GM19099 (cell line): ENCODE results near the gene GALNTL6.

ENCODE experiments used
- POLR2A ChIP-seq: IDR thresholded peaks from 3 replicates; pipeline ENCODE4 v1.6.1; 2011; ENCODE audit warnings: low read depth; ENCODE audit not compliant: insufficient read length; ENCODE audit errors: extremely low read depth

Gene GALNTL6

DNA sequence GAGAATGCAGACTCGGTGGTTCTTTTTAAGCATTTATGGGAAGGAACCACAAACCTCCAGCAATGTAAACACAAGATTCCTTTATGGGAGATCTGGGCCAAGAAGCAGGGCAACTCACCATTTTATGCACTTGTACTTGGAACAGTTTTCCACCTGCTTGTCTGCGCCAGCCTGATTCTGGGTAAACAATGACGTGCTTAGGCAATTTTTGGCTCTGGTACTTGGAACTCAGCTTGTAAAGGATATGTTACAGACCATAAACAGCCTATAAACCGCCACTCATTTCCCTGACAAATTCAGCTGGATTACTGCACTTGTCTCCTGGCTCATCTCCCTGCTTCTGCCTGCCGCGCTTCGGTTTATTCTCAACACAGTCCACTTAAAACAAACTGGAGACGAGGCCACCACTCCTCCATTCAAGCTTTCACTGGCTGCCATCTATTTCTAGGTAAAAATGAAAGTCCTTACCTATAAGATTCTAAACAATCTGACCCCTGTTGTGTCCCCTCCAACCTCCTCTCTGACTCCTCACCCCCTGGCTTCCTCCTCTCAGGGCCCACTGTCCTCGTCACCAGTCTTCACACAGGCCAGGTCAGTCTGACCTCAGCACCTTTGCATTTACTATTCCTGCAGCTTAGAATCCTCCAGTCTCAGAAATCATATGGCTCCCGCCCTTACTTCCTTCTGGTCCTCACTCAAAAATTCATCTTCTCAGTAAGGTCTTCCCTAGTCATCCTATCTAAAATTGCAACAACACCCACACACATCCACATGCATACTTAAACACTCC is 1149.6 kb downstream of the GALNTL6 start:
- TF ChIP-seq POLR2A: no peak

DNA sequence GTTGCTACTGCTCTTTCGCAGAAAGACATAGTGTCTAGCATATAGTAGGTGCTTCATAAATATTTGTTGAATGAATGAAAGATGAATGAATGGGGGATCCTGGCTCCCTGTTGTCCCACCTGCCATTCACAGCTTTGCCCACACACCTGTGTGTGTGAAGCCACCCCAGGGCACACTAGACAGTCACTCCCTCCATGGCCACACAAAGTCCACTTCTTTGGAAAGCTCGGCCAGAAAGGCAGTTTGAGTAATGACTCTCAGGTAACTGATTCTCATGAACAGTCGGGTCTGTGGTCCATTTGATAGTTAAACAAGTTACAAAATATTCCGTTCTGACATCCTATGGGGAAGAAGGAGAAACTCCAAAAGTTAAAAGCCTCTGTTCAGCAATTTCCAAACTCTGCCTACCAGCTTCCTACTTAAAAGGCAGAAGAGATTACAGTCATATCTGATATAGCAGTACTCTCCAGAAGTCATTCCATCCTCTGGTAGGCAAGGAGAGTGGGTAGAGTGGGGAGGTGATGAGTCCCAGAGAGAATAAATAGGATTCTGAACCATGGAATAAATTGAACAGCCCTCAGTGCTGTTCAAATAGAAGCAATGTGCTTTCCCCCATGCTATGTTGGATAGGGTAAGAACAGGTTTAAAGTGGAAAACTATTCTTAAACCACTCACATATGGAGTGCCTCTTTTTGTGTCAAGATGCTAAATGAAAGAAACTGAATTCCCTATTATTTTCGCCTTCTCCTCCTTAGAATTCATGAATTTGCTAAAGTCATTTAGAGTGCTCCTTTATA is 1150.5 kb downstream of the GALNTL6 start:
- TF ChIP-seq POLR2A: no peak

DNA sequence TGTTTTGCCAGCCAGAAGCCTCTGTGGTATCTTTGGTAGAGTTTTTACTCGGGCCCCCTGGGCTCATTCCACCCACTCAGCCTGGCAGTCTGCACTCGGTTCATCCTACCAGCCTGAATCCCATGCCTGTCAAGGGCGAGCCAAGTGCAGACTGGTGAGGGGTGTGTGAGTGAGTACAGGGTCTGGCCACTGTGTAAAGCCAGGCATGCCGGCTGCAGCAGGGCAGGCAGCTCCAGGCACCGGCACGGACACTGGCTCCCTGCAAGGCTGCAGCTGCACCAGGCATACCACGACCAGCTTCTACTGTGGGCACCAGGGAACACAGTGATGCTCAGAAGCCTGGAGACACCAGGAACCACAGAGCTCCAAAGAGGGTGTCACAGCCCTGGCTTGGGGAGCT is 1161.4 kb downstream of the GALNTL6 start:
- no peak for TF ChIP-seq POLR2A

DNA sequence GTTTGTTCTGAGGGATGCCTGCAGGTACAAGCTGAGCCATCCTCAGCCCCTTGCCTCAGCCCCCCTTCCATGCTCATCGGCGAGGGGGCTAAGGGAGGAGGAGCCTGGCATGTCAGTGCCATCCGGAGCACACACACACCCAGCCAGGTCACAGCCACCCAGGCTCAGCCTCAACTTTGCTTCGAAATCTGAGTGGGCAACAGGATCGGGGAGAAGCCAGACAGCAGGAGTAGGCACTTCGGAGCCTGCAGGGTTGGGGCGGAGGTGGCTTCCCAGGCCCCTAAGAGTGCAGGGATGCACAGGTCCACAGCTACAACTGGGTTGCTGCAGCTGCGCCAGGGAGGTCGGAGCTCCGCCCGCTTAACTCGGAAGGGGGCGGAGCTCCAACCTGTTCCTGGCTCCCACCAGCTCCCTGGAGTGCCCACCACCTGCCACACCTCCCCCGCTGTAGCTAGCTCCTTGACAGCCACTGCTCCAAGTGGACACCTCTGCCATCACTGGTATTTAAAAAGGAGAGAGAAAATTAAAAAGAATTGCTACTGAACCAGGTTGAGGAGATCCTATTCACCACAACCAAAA is 1162.5 kb downstream of the GALNTL6 start:
- no peak for TF ChIP-seq POLR2A

DNA sequence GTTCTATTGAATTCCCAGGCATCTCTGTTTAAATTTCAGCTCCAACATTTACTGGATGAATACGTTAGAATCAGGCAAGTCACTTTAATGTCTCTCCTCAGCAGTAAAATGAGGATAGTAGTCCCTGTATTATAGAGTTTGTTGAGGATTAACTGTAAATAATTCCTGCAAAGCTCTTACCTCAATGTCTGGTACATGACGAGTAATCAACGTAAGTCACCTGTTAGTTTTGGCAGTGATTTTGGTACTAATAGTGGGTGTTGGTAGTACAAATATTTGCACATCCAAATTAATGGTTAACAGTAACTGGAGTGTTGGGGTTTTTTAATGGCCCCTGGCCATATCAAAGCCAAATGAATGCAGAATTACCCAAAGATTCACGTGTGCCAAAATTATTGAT is 1165.6 kb downstream of the GALNTL6 start:
- TF ChIP-seq POLR2A: no peak

DNA sequence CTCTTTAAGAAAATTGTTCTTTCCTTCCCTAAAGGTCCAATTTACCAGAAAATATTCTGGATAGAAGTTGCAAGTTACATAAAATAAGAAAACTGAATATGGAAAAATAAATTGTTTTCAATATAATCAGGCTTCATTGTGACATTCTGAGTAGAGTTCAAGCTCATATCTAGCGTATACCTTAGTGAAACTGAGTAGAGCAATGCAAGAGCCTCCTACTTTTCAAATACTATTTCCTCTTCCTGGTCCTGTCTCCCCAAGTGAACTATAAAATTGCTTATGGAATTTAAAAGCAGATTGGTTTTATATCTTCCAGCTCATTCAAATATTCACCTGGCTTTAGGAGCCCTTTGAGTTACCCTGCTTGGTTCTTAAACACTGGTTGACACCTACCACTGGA is 1166.1 kb downstream of the GALNTL6 start:
- TF ChIP-seq POLR2A: no peak

DNA sequence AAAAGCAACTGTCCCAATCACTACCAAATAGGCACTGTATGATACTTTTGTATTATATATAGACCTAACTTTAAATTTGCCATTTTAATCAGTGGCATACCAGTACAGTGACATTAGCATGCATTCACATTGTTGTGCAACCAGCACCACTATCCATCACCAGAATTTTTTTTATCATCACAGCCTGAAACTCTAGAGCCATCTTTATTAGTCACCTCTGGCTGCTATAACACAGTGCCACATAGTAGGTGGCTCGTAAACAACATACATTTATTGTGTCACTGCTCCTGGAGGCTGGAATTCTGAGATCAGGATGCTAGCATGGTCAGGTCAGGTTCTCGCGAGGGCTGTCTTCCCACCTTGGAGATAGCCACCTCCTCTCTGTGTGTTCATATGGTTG is 1167.0 kb downstream of the GALNTL6 start:
- TF ChIP-seq POLR2A: no peak

DNA sequence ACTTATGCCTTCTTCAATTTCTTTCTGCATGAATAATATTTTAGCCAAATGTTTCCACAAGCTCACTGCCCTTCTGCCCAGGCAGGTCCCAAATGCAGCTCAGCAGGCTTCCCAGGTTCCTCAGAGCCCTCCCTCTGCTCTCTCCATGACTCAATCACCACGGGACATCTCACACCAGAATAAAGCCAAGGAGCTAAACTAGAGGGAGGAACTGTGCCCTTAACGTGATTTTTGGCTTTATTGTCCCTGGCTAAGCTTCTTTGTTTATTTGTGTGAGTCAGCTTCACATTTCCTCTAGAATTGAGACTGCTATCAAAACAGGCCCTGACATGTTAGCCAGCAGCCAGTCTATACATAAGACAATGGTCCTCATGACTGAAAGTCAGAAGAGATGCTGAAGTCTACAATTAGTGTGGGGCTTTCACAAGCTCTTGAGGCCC is 1169.0 kb downstream of the GALNTL6 start:
- no peak for TF ChIP-seq POLR2A

DNA sequence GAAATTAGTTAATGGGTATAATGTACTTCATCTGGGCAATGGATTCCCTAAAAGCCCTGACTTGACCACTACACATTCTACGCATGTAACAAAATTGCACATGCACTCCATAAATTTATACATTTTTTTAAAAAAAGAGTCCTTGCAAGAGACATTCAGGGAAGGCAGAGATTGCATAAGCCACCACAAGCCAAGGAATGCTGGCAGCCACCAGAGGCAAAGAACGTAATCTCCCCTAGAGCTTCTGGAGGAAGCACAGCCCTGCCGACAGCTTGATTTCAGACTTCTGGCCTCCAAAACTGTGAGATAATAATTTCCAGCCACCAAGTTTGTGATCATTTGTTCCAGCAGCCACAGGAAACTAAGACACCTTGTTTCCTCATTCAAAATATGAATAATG is 1169.8 kb downstream of the GALNTL6 start:
- TF ChIP-seq POLR2A: no peak

DNA sequence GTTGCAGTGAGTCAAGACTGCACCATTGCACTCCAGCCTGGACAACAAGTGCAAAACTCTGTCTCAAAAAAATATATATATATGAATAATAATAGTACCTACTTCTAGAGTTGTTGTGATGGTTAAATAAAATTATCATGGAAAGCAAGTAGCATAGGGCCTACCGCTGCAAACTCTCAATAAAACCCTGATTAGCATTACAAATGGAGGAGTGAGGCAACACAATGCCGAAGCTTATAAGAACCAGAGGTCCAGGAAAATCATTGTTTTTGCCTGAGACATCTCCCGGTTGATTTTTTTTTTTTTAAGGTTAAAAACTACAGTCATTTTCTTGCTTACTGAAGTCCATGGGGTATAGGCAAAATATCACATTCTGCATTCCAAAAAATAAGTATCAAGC is 1170.4 kb downstream of the GALNTL6 start:
- TF ChIP-seq POLR2A: no peak

DNA sequence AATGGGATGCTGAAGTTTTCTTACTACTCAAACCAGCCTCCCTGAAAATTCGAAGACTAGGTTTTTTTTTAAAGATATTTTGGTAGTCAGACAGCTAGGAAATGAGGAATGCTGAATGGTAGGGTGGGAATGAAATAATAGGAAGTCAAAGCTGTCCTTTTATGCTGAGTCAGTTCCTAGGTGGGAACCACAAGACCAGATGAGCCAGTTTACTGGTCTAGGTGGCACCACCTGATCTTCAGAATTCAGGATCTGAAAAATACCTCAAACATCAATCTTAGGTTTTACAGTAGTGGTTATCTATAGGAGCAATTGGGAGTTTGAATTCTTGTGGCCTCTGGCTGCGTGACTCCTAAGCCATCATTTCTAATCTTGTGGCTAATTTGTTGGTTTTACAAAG is 1172.3 kb downstream of the GALNTL6 start:
- TF ChIP-seq POLR2A: no peak

DNA sequence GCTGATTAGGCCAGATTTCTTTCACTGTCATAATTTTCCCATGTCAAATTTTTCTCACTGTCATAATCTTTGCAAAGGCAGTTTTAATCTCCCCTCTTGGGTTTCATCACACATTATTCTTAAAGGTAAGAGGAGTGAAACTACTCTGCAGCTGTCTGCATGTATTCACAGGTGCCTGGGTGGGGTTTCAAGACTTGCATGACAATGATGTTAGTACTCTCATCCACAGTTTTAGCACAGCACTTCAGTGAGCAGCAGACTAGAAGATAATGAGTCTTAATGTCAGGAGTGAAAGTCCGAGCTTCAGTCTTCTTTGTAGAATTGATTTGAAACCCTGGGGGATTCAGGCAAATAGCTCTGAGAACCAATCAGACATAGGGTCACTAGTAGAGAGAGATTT is 1172.9 kb downstream of the GALNTL6 start:
- TF ChIP-seq POLR2A: no peak

DNA sequence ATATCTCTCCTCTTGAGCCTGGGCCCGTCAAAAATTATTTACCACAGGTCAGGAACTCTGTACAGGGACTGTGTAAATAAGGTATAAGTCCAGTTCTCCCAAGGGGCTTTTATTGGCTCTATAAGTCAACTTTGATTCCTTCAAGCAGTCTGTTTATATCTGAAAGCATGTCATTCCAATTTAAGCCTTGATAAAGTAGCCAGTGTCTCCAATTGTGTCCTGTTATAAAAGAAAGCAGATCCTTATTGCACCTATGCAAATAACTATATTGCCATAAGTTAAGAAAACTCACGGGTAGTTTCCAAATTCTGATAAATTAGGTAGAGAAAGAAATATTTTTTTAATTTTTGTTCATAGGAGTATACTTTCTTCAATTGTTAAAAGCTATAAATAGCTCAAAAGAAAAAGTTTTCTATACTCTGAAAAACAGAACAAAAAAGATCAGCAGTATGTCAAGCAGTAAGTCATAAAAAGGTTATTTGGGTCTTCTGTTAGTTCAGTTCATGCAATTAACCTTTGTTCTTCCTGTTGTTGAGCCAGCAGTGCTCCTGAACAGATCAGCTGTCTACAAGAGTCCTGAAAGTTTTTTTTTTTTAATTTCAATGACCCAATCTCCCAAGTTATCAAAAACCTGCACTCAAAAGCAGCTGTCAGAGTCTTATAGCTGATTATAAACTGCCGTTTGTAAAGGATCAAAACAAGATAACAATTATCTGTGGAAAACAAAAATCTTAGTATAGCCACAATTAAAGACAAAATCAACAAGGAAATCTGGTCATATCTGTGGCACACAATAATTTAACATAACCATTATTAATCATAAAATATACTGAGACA is 1177.0 kb downstream of the GALNTL6 start:
- TF ChIP-seq POLR2A: no peak

DNA sequence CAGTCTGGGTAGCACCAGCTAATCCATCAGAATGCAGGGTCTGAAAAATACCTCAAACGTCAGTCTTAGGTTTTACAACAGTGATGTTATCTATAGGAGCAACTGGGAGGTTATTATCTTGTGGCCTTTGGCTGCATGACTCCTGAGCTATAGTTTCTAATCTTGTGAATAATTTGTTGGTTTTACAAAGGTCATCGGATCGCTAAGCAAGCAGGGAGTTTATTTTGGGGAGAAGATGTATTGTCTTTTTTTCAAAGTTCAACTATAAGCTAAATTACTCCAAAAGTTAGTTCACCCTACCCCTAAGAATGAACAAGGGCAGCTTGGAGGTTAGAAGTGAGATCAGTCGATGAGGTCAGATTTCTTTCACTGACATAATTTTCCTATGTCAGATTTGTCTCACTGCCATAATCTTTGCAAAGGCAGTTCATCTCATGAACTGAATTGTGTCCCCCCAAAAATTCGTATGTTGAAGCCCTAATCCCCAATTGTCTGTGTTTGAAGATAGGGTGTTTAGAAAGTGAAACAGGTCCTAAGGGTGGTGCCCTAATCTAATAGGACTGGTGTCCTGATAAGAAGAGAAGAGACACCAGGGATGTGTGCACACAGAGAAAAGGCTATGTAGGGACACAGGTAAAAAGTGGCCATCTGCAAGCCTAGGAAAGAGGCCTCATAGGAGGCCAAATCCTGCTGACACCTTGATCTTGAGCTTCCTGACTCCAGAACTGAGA is 1179.6 kb downstream of the GALNTL6 start:
- TF ChIP-seq POLR2A: no peak

DNA sequence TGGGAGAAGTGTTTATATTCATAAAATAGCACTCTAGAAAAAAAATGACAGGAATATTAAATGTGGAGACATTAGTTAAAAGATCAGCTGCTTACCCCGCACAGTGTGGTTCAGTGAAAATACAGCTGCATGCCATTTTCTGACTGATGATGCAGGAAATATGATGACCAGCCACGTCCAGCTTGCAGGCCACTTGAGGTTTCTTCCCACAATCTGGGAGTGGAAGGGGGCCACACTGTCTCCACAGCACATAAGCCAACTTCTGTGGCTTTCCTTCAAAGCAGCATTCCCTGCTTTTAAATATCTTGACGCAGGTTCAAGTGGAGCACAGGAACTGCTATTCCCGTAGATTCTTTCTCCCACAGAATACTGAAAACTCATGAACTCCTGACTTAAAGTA is 1182.0 kb downstream of the GALNTL6 start:
- TF ChIP-seq POLR2A: no peak

DNA sequence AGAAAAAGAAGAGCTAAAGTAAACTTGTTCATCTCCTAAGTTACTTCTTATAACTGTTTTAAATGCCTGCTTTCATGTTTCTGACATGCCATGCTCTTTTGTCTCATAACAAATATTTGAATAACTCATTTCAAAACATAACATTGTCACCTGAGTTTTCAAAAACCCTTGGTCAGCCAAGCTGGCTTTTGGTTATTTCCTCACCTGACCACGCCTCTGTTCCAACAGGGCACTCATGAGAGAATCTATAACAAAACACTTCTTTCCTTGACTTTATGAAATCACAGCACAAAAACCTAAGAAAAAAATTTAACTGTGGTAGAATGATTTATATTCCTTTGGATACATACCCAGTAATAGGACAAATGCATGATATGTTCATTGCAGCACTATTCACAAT is 1182.5 kb downstream of the GALNTL6 start:
- no peak for TF ChIP-seq POLR2A
